Uterus (tissue), 4 donors: Measurements from ENCODE around the gene RIPK4. TPM values are rescaled to one million over a fixed set of nuclear protein-coding genes. Genes with fewer than 3 reads are reported as not detected.

Experiments
- DNase-seq, 2 donors: peaks; one replicate each; pipeline ENCODE4 v3.0.0-alpha.2; 2019 to 2020
- H3K27ac ChIP-seq, 2 donors: fragments of 200-600 bp; sonication (generic); 1 replicate in 1 of 2; 2 replicates in 1 of 2; pipeline ENCODE4 v1.5.1; 2016 to 2018
- H3K27me3 ChIP-seq, 2 donors: fragments of 200-600 bp; sonication (generic); one replicate each; pipeline ENCODE4 v1.5.1; 2018 to 2019; ENCODE audit warnings: control low read depth in 1 of 2
- H3K36me3 ChIP-seq, 2 donors: fragments of 200-600 bp; sonication (generic); one replicate each; pipeline ENCODE4 v1.5.1; 2019; ENCODE audit warnings: control low read depth in 1 of 2
- H3K4me1 ChIP-seq, 2 donors: fragments of 200-600 bp; sonication (generic); one replicate each; pipeline ENCODE4 v1.5.1; 2018 to 2019; ENCODE audit warnings: control low read depth in 1 of 2
- H3K4me3 ChIP-seq, 2 donors: fragments of 200-600 bp; sonication (generic); 1 replicate in 1 of 2; 2 replicates in 1 of 2; pipeline ENCODE4 v1.5.1; 2018 to 2019; ENCODE audit warnings: mild to moderate bottlenecking in 1 of 2
- H3K9me3 ChIP-seq, 2 donors: fragments of 200-600 bp; sonication (generic); one replicate each; pipeline ENCODE4 v1.5.1; 2019; ENCODE audit warnings: control low read depth in 1 of 2
- CTCF ChIP-seq, 4 experiments: fragments of 200-600 bp in 2 of 4; fragments of 450-650 bp in 2 of 4; sonication (generic) in 2 of 4; IDR thresholded peaks; one replicate each; pipeline ENCODE4 v1.5.1; 2016 to 2019; ENCODE audit warnings: antibody characterized with exemption in 4 of 4, mild to moderate bottlenecking in 2 of 4, moderate library complexity in 1 of 4
- POLR2A ChIP-seq, 2 donors: fragments of 450-650 bp; IDR thresholded peaks; one replicate each; pipeline ENCODE4 v1.6.1; 2016; ENCODE audit warnings: antibody characterized with exemption in 2 of 2, mild to moderate bottlenecking in 1 of 2, moderate library complexity in 1 of 2
- intact Hi-C: fragments of 100-400 bp; cut with DNase I; formaldehyde crosslinking; loops from one replicate; pipeline ENCODE4 v1.15.1; 2023; ENCODE audit warnings: low total_unique reads
- total RNA-seq, 4 donors: library from RNA; depleted of rRNA in 3 of 4; stranded (reverse); fragments of >200 nt in 3 of 4; gene quantifications; one replicate each; pipeline versions ENCODE4 v1.1.0 to v1.2.4, GENCODE V29; 2014 to 2023
- donor health status: DM: yes; HTN: yes; CAD: no.

The RIPK4 gene
- total RNA-seq, 4 donors from 2014 or later: 0.29 to 9.7 TPM; not detected in 2

GRCh38 chr21:41712730-41713129, 54.1 kb downstream of the RIPK4 start:
- H3K4me1 ChIP-seq: no peaks in the 10 kb centered on the region
- intact Hi-C loops: no loop called here
- no peaks in the 10 kb centered on the region for H3K27me3 ChIP-seq
- H3K4me3 ChIP-seq: no peak overlapping the region
- no peaks in the 10 kb centered on the region for H3K36me3 ChIP-seq
- no peaks in the 10 kb centered on the region for H3K9me3 ChIP-seq
- no peak for DNase-seq
- TF ChIP-seq CTCF (IDR thresholded peaks at IDR 0.05) (no peak), POLR2A (IDR thresholded peaks at IDR 0.05) (no peak)
- H3K27ac ChIP-seq: no peak overlapping the region

GRCh38 chr21:41712201-41712600, 54.7 kb downstream of the RIPK4 start:
- Histone ChIP-seq H3K9me3 (no peaks in the 10 kb centered on the region), H3K36me3 (no peaks in the 10 kb centered on the region), H3K27ac (no peak overlapping the region), H3K4me1 (no peaks in the 10 kb centered on the region), H3K27me3 (no peaks in the 10 kb centered on the region), H3K4me3 (no peak overlapping the region)
- no peak for TF ChIP-seq POLR2A (IDR thresholded peaks at IDR 0.05)
- TF ChIP-seq CTCF (IDR thresholded peaks at IDR 0.05): no peak
- no peak for DNase-seq
- intact Hi-C loops: no loop called here

- DNase-seq: no peak
- Histone ChIP-seq H3K4me3 (no peak overlapping the region), H3K27me3 (no peaks in the 10 kb centered on the region), H3K36me3 (no peaks in the 10 kb centered on the region), H3K9me3 (no peaks in the 10 kb centered on the region), H3K27ac (no peak overlapping the region), H3K4me1 (no peaks in the 10 kb centered on the region)
- no peak for TF ChIP-seq POLR2A (IDR thresholded peaks at IDR 0.05)
- intact Hi-C loops: no loop called here
Measured at GRCh38 chr21:41711416-41712007, 55.3 kb downstream of the RIPK4 start.

DNA sequence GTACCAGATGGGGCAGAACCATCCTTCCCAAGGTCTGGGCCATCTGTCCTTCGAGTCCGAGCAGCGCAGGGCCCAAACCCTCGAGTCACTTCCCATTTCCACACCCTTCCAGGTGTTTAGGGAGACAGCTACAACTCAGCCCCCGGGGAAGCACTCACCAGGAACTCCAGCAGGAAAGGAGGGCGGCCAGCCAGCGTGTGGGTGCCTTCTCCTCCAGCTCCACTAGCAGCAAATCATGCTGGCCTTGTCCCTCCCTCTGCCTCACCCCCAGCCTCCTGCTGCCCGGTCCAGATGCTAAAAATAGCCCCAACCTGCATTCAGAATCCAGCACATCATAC, 56.1 kb downstream of the RIPK4 start:
- TF ChIP-seq POLR2A (IDR thresholded peaks at IDR 0.05) (no peak), CTCF (IDR thresholded peaks at IDR 0.05) (no peak)
- H3K27ac ChIP-seq: no peak overlapping the region
- H3K4me3 ChIP-seq: no peak overlapping the region
- H3K9me3 ChIP-seq: no peaks in the 10 kb centered on the region
- H3K27me3 ChIP-seq: no peaks in the 10 kb centered on the region
- intact Hi-C loops: no loop called here
- H3K36me3 ChIP-seq: no peaks in the 10 kb centered on the region
- H3K4me1 ChIP-seq: no peaks in the 10 kb centered on the region
- no peak for DNase-seq

DNA sequence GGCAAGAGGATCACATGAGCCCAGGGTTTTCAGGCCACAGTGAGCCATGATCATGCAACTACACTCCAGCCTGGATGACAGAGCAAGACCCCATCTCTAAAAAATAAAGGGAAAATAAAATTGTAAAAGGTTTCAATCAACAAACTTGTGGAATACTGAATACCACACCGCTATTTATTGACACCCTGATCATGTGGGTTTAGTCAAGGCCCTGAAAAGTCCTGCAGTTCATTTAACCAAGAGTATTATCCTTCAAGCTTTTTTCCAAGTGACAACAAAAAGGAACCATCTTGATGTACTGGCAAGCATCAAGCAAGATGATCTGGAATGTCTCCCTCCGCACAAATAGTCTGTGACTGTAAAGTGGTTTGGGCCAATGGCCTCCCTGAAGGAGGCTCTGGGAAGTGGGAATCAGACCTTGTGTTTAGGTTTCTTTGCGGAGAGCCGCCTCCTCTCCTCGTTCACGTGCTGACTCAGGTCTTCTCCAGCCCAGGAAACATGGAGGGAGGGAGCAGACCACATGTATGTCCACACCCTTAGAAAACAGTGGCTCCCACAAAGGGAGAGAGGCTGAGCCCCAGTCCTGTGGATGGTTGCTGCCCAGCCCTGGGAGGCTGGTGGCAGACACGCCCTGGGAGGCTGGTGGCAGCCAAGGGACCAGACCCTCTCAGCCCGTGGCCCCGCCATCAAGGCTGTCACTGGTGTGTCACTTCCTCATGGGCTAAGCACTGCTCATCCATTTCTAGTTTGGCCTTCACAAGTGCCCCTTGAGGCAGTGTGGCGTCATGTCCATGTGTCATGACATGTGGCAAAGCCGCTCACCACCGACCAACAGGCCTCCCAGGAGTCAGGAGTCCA, 56.7 kb downstream of the RIPK4 start:
- Histone ChIP-seq H3K27me3 (no peaks in the 10 kb centered on the region), H3K4me3 (no peak overlapping the region), H3K9me3 (no peaks in the 10 kb centered on the region), H3K36me3 (no peaks in the 10 kb centered on the region), H3K27ac (no peak overlapping the region), H3K4me1 (no peaks in the 10 kb centered on the region)
- no peak for DNase-seq
- intact Hi-C loops: no loop called here
- no peak for TF ChIP-seq CTCF (IDR thresholded peaks at IDR 0.05)
- no peak for TF ChIP-seq POLR2A (IDR thresholded peaks at IDR 0.05)
